Mesendoderm (in vitro differentiated cells): ENCODE data around the gene LYRM4.

ENCODE experiments used
- DNase-seq: peaks from one replicate; pipeline ENCODE4 v3.0.0; 2013
- H2AK5ac ChIP-seq: 2 replicates; pipeline ENCODE4 v1.6.1; 2013; ENCODE audit warnings: low read length, inconsistent platforms
- H2BK120ac ChIP-seq: 2 replicates; pipeline ENCODE4 v1.6.1; 2013; ENCODE audit warnings: low read depth, mild to moderate bottlenecking, low read length, moderate library complexity, mixed read lengths
- H2BK15ac ChIP-seq: replicated peaks from 2 replicates; pipeline ENCODE4 v1.6.1; 2013; ENCODE audit warnings: low read depth, mild to moderate bottlenecking, moderate library complexity
- H2BK5ac ChIP-seq: 2 replicates; pipeline ENCODE4 v1.6.1; 2013; ENCODE audit warnings: low read length, inconsistent platforms
- H3K18ac ChIP-seq: 2 replicates; pipeline ENCODE4 v1.6.1; 2013; ENCODE audit warnings: mild to moderate bottlenecking, low read length, mixed read lengths
- H3K23ac ChIP-seq: one replicate; pipeline ENCODE4 v1.6.1; 2013; ENCODE audit warnings: low read length
- H3K27ac ChIP-seq: 2 replicates; pipeline ENCODE4 v1.5.1; 2013; ENCODE audit warnings: low read depth, mild to moderate bottlenecking, inconsistent platforms, low read length, moderate library complexity
- H3K27me3 ChIP-seq: 2 replicates; pipeline ENCODE4 v1.6.1; 2013; ENCODE audit warnings: low read length, control low read depth, mild to moderate bottlenecking, inconsistent platforms; ENCODE audit not compliant: insufficient read depth, poor library complexity
- H3K36me3 ChIP-seq: 2 replicates; pipeline ENCODE4 v1.6.1; 2013; ENCODE audit warnings: low read length, inconsistent platforms; ENCODE audit not compliant: control insufficient read depth, insufficient read depth
- H3K4ac ChIP-seq: one replicate; pipeline ENCODE4 v1.6.1; 2013; ENCODE audit warnings: low read depth, mild to moderate bottlenecking, low read length, moderate library complexity
- H3K4me1 ChIP-seq: 2 replicates; pipeline ENCODE4 v1.6.1; 2013; ENCODE audit warnings: low read depth, low read length, inconsistent platforms; ENCODE audit not compliant: control insufficient read depth
- H3K4me2 ChIP-seq: 2 replicates; pipeline ENCODE4 v1.6.1; 2013; ENCODE audit warnings: low read length
- H3K4me3 ChIP-seq: 2 replicates; pipeline ENCODE4 v1.5.1; 2013; ENCODE audit warnings: mild to moderate bottlenecking, low read length
- H3K56ac ChIP-seq: one replicate; pipeline ENCODE4 v1.6.1; 2013; ENCODE audit warnings: low read length
- H3K79me1 ChIP-seq: 2 replicates; pipeline ENCODE4 v1.6.1; 2013; ENCODE audit warnings: low read length, inconsistent platforms
- H3K79me2 ChIP-seq: 2 replicates; pipeline ENCODE4 v1.6.1; 2013; ENCODE audit warnings: mild to moderate bottlenecking, low read length; ENCODE audit not compliant: control insufficient read depth, insufficient read depth
- H3K9ac ChIP-seq: 2 replicates; pipeline ENCODE4 v1.6.1; 2013; ENCODE audit warnings: low read length, inconsistent platforms
- H4K5ac ChIP-seq: one replicate; pipeline ENCODE4 v1.6.1; 2013; ENCODE audit warnings: low read length
- H4K8ac ChIP-seq: one replicate; pipeline ENCODE4 v1.6.1; 2013; ENCODE audit warnings: low read depth, mild to moderate bottlenecking, control low read depth, low read length, moderate library complexity
- WGBS: extraction: QIAGEN DNeasy Blood & Tissue Kit; methylation state at CpG from one replicate; pipeline ENCODE4 v1.1.7; 2013; ENCODE audit warnings: low lambda C conversion rate, missing lambda C conversion rate; ENCODE audit not compliant: insufficient coverage; ENCODE audit errors: extremely low coverage; 5-methylcytosine and 5-hydroxymethylcytosine counted together

Gene LYRM4

GRCh38 chr6:5089481-5090438 lies 171.0 kb downstream of the LYRM4 start:
- Histone ChIP-seq H2BK5ac (no peak overlapping the region), H3K4me3 (no peak overlapping the region), H3K4me1 (no peaks in the 10 kb centered on the region), H2AK5ac (no peak overlapping the region), H3K27ac (no peak overlapping the region), H3K18ac (no peak overlapping the region), H3K27me3 (peaks cover 19% of the 10 kb centered on the region), H2BK15ac (no peak overlapping the region), H3K4me2 (no peak overlapping the region), H2BK120ac (no peak overlapping the region), H3K56ac (no peak overlapping the region), H3K79me2 (no peaks in the 10 kb centered on the region), H3K79me1 (no peaks in the 10 kb centered on the region), H4K8ac (no peak overlapping the region), H3K9ac (no peak overlapping the region), H3K4ac (no peak overlapping the region), H4K5ac (no peak overlapping the region), H3K23ac (no peak overlapping the region), H3K36me3 (no peaks in the 10 kb centered on the region)
- no peak for DNase-seq
- no CpG with 5 or more reads among the region's 5 CpGs for WGBS

GRCh38 chr6:5088780-5089179 lies 172.0 kb downstream of the LYRM4 start:
- Histone ChIP-seq H3K27ac (no peak overlapping the region), H3K18ac (no peak overlapping the region), H2AK5ac (no peak overlapping the region), H3K36me3 (no peaks in the 10 kb centered on the region), H3K23ac (no peak overlapping the region), H2BK5ac (no peak overlapping the region), H3K56ac (no peak overlapping the region), H3K4me1 (no peaks in the 10 kb centered on the region), H4K8ac (no peak overlapping the region), H2BK120ac (no peak overlapping the region), H3K79me2 (no peaks in the 10 kb centered on the region), H3K4me2 (no peak overlapping the region), H2BK15ac (no peak overlapping the region), H3K27me3 (peaks cover 27% of the 10 kb centered on the region), H3K4me3 (no peak overlapping the region), H3K4ac (no peak overlapping the region), H3K9ac (no peak overlapping the region), H3K79me1 (no peaks in the 10 kb centered on the region), H4K5ac (no peak overlapping the region)
- DNase-seq: no peak
- no CpG with 5 or more reads among the region's 3 CpGs for WGBS

- Histone ChIP-seq H3K9ac (no peak overlapping the region), H2BK5ac (no peak overlapping the region), H3K79me1 (no peaks in the 10 kb centered on the region), H3K4me3 (no peak overlapping the region), H4K8ac (no peak overlapping the region), H3K23ac (no peak overlapping the region), H3K27me3 (peaks cover 31% of the 10 kb centered on the region), H2AK5ac (no peak overlapping the region), H4K5ac (no peak overlapping the region), H3K18ac (no peak overlapping the region), H3K4ac (no peak overlapping the region), H3K4me2 (no peak overlapping the region), H2BK120ac (no peak overlapping the region), H2BK15ac (no peak overlapping the region), H3K4me1 (no peaks in the 10 kb centered on the region), H3K36me3 (no peaks in the 10 kb centered on the region), H3K79me2 (no peaks in the 10 kb centered on the region), H3K56ac (no peak overlapping the region), H3K27ac (no peak overlapping the region)
- peak; percentile 37 for DNase-seq
- no CpG with 5 or more reads among the region's 19 CpGs for WGBS
These were observed 173.4 kb downstream of the LYRM4 start for GRCh38 chr6:5087389-5087788.

- Histone ChIP-seq H4K5ac (no peak overlapping the region), H2AK5ac (no peak overlapping the region), H3K36me3 (no peaks in the 10 kb centered on the region), H3K79me1 (no peaks in the 10 kb centered on the region), H3K4me1 (no peaks in the 10 kb centered on the region), H3K27me3 (peaks cover 31% of the 10 kb centered on the region), H3K23ac (peak overlapping the region; percentile 6), H3K27ac (no peak overlapping the region), H3K56ac (peak overlapping the region; percentile 70), H2BK5ac (no peak overlapping the region), H3K79me2 (no peaks in the 10 kb centered on the region), H4K8ac (no peak overlapping the region), H2BK120ac (no peak overlapping the region), H2BK15ac (no peak overlapping the region), H3K9ac (no peak overlapping the region), H3K18ac (no peak overlapping the region), H3K4me2 (peak overlapping the region; percentile 28), H3K4ac (no peak overlapping the region), H3K4me3 (no peak overlapping the region)
- DNase-seq: peak; percentile 50
- WGBS: no CpG with 5 or more reads among the region's 56 CpGs
These were observed 174.4 kb downstream of the LYRM4 start for GRCh38 chr6:5086294-5086890.

GRCh38 chr6:5085648-5086293 lies 175.0 kb downstream of the LYRM4 start:
- H3K79me1 ChIP-seq: no peaks in the 10 kb centered on the region
- H4K8ac ChIP-seq: no peak overlapping the region
- H2BK5ac ChIP-seq: no peak overlapping the region
- peak overlapping the region; percentile 70 for H3K56ac ChIP-seq
- H3K27me3 ChIP-seq: peaks cover 31% of the 10 kb centered on the region
- H4K5ac ChIP-seq: no peak overlapping the region
- H3K4ac ChIP-seq: no peak overlapping the region
- no CpG with 5 or more reads among the region's 74 CpGs for WGBS
- H3K18ac ChIP-seq: no peak overlapping the region
- no peak overlapping the region for H3K4me3 ChIP-seq
- H3K79me2 ChIP-seq: no peaks in the 10 kb centered on the region
- H3K36me3 ChIP-seq: no peaks in the 10 kb centered on the region
- H3K4me2 ChIP-seq: peak overlapping the region; percentile 28
- H3K4me1 ChIP-seq: no peaks in the 10 kb centered on the region
- H3K27ac ChIP-seq: no peak overlapping the region
- H2BK120ac ChIP-seq: no peak overlapping the region
- DNase-seq: peak; percentile 74
- no peak overlapping the region for H3K23ac ChIP-seq
- H2AK5ac ChIP-seq: no peak overlapping the region
- no peak overlapping the region for H2BK15ac ChIP-seq
- peak overlapping the region; percentile 40 for H3K9ac ChIP-seq
